Gastrocnemius medialis (tissue), 4 donors: Measurements from ENCODE around the gene CD22. TPM values are rescaled to one million over a fixed set of nuclear protein-coding genes. Genes with fewer than 3 reads are reported as not detected.

ENCODE experiments used
- ATAC-seq, 2 donors: fragments of 150-250 bp; one replicate each; pipeline ENCODE4 v1.9.1; 2016
- DNase-seq, 2 donors: peaks; one replicate each; pipeline ENCODE4 v3.0.0-alpha.2; 2019
- H3K27ac ChIP-seq, 4 donors: fragments of 200-600 bp; sonication (generic); 1 replicate in 1 of 4; 2 replicates in 3 of 4; pipeline ENCODE4 v1.5.1; 2016 to 2018; ENCODE audit warnings: mild to moderate bottlenecking in 2 of 4, moderate library complexity in 1 of 4
- H3K27me3 ChIP-seq, 3 donors: fragments of 200-600 bp; sonication (generic) in 2 of 3; 1 replicate in 1 of 3; 2 replicates in 2 of 3; pipeline versions ENCODE4 v1.5.1 to v1.6.0; 2016 to 2019; ENCODE audit warnings: mild to moderate bottlenecking in 1 of 3, moderate library complexity in 1 of 3
- H3K36me3 ChIP-seq, 2 donors: fragments of 200-600 bp; sonication (generic) in 1 of 2; one replicate each; pipeline ENCODE4 v1.5.1; 2017 to 2018
- H3K4me1 ChIP-seq, 2 donors: fragments of 200-600 bp; sonication (generic) in 1 of 2; one replicate each; pipeline ENCODE4 v1.5.1; 2016 to 2017; ENCODE audit warnings: mild to moderate bottlenecking in 2 of 2
- H3K4me3 ChIP-seq, 4 donors: fragments of 200-600 bp; sonication (generic) in 3 of 4; 1 replicate in 1 of 4; 2 replicates in 3 of 4; pipeline ENCODE4 v1.5.1; 2016 to 2019; ENCODE audit warnings: mild to moderate bottlenecking in 2 of 4
- H3K9me3 ChIP-seq, 3 donors: fragments of 200-600 bp; sonication (generic) in 2 of 3; 1 replicate in 1 of 3; 2 replicates in 2 of 3; pipeline ENCODE4 v1.5.1; 2016 to 2019
- POLR2A ChIP-seq, 2 donors: fragments of 450-650 bp; IDR thresholded peaks; one replicate each; pipeline ENCODE4 v1.6.1; 2017; ENCODE audit warnings: antibody characterized with exemption in 2 of 2, mild to moderate bottlenecking in 2 of 2, moderate library complexity in 2 of 2
- in situ Hi-C, 4 donors: fragments of 200-750 bp; cut with MboI; loops; one replicate each; pipeline versions ENCODE4 v1.15.0 to v1.8.0; 2017; ENCODE audit warnings: low sequenced_read_pairs in 4 of 4
- intact Hi-C: fragments of 100-400 bp; cut with DNase I; formaldehyde crosslinking; loops from one replicate; pipeline ENCODE4 v1.15.1; 2023; ENCODE audit warnings: low total_unique reads
- total RNA-seq, 4 donors: library from RNA; depleted of rRNA; stranded (reverse); fragments of >200 nt; gene quantifications; one replicate each; pipeline versions ENCODE4 v1.1.0 to v1.2.3, GENCODE V29; 2016
- TF ChIP-seq, protein P1 (sequence below), 5 experiments: fragments of 450-650 bp in 3 of 5; fragments of 200-600 bp in 2 of 5; sonication (generic) in 2 of 5; IDR thresholded peaks in 4 of 5; conservative IDR thresholded peaks in 1 of 5; 1 replicate in 4 of 5; 2 replicates in 1 of 5; pipeline ENCODE4 v1.5.1; 2016 to 2019; ENCODE audit warnings: antibody characterized with exemption in 5 of 5, mild to moderate bottlenecking in 3 of 5, moderate library complexity in 3 of 5

Gene CD22
- total RNA-seq, 4 donors from 2014 or later: 0.59 TPM; not detected in 3

DNA sequence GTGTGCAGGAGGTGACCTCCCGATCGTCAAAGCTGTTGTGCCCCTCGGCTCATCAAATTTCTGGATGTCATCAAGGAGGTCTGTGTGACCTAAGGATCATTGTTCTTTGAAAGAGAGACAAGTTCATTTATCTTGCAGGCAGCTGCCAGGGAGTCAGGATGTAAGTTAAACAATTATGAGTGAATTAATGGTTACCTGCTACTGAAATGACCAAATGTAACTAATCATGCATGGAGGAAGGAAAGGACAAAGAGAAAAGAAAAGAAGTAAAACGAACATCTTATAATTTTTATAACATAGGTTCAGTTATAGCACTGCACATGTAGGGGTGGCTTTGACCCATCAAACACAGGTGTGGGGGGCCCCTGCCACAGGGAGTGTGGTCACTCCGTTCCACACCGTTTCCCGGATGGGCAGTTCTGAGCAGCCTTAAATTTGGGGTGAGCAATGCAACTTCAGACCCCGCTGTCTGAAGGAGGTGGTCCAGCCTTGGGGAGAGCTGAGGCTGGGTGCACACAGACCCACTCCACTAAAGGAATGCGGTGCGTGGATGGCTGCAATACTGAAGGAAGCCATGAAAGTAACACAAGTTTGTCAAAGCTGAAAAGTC lies 5.3 kb downstream of the CD22 start:
- TF ChIP-seq POLR2A (IDR thresholded peaks at IDR 0.05): no peak
- TF ChIP-seq, protein P1, sequence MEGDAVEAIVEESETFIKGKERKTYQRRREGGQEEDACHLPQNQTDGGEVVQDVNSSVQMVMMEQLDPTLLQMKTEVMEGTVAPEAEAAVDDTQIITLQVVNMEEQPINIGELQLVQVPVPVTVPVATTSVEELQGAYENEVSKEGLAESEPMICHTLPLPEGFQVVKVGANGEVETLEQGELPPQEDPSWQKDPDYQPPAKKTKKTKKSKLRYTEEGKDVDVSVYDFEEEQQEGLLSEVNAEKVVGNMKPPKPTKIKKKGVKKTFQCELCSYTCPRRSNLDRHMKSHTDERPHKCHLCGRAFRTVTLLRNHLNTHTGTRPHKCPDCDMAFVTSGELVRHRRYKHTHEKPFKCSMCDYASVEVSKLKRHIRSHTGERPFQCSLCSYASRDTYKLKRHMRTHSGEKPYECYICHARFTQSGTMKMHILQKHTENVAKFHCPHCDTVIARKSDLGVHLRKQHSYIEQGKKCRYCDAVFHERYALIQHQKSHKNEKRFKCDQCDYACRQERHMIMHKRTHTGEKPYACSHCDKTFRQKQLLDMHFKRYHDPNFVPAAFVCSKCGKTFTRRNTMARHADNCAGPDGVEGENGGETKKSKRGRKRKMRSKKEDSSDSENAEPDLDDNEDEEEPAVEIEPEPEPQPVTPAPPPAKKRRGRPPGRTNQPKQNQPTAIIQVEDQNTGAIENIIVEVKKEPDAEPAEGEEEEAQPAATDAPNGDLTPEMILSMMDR (IDR thresholded peaks at IDR 0.05 in 4 of 5, conservative IDR thresholded peaks at IDR 0.05 in 1 of 5): no peak
- no peak for DNase-seq
- no peak for ATAC-seq
- Histone ChIP-seq H3K4me3 (no peak overlapping the region), H3K27ac (no peak overlapping the region), H3K36me3 (no peaks in the 10 kb centered on the region), H3K9me3 (no peaks in the 10 kb centered on the region), H3K4me1 (no peaks in the 10 kb centered on the region), H3K27me3 (peaks cover 5 to 9% (median 7%) of the 10 kb centered on the region in 3 donors)
- in situ Hi-C loops (no loop called here), intact Hi-C loops (no loop called here)

DNA sequence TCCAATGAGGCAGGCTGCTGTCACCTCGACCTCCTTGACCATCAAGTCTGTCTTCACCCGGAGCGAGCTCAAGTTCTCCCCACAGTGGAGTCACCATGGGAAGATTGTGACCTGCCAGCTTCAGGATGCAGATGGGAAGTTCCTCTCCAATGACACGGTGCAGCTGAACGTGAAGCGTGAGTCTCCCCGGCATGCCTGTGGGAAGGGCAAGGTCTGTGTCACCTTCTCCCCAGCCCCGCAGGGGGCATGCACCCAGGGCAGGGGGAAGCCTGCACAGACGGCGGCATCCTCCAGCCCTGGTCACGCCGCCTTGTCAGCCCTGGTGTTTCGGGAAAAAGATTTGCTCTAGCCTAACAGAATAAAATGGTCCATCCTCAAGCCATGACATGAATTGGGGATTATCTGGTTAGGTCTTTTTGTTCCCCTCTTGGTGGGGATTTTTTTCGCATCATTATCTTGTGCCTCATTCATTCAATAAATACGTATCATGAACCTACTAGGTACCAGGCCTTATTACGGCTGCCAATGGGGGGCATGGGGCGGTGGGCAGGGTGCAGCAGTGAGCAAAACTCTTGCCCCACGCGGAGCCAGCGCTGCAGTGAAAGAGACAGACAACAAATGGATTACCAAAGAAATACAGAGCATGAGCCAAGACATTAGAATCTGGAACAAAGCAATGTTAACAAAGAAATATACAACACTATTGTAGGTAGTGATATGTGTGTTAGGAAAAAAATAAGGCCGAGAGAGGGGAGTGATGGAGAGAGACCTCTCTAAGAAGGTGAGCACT lies 7.4 kb downstream of the CD22 start:
- no peaks in the 10 kb centered on the region for H3K4me1 ChIP-seq
- H3K9me3 ChIP-seq: no peaks in the 10 kb centered on the region
- in situ Hi-C loops: no loop called here
- H3K36me3 ChIP-seq: no peaks in the 10 kb centered on the region
- TF ChIP-seq, protein P1 (IDR thresholded peaks at IDR 0.05 in 4 of 5, conservative IDR thresholded peaks at IDR 0.05 in 1 of 5): no peak
- no peak for TF ChIP-seq POLR2A (IDR thresholded peaks at IDR 0.05)
- intact Hi-C loops: no loop called here
- H3K27ac ChIP-seq: no peak overlapping the region
- ATAC-seq (no peak), DNase-seq (no peak)
- no peak overlapping the region for H3K4me3 ChIP-seq
- H3K27me3 ChIP-seq: peaks cover 2 to 5% (median 3%) of the 10 kb centered on the region in 3 donors

DNA sequence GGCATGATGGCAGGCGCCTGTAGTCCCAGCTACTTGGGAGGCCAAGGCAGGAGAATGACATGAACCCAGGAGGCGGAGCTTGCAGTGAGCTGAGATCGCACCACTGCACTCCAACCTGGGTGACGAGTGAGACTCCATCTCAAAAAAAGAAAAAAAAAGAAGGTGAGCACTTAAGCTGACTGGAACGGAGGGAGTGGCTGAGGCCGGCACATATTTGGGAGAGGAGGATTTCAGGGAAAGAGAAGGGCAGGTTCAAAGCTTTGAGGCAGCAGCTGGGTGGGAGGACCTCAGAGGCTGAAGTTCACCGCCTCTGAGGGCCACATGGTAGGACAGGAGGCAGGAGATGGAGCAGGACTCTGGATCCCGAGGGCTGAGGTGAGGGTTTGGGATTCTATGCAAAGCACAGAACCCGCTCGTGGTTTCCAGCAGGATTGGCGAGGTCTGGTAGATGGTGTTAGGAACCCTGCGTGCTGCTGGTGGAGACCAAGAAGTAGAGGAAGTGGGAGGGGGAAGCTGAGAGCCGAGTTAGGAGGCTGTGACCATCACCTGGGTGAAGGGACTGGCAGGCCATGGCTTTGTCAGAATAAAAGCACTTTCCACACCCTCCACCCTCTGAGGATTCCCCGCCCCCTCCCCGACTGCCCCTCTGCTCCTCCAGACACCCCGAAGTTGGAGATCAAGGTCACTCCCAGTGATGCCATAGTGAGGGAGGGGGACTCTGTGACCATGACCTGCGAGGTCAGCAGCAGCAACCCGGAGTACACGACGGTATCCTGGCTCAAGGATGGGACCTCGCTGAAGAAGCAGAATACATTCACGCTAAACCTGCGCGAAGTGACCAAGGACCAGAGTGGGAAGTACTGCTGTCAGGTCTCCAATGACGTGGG lies 8.4 kb downstream of the CD22 start:
- Histone ChIP-seq H3K27ac (no peak overlapping the region), H3K27me3 (peaks cover 0 to 2% (median 0%) of the 10 kb centered on the region in 3 donors), H3K36me3 (no peaks in the 10 kb centered on the region), H3K9me3 (no peaks in the 10 kb centered on the region), H3K4me3 (no peak overlapping the region), H3K4me1 (no peaks in the 10 kb centered on the region)
- intact Hi-C loops: no loop called here
- in situ Hi-C loops: no loop called here
- TF ChIP-seq, protein P1 (IDR thresholded peaks at IDR 0.05 in 4 of 5, conservative IDR thresholded peaks at IDR 0.05 in 1 of 5): no peak
- TF ChIP-seq POLR2A (IDR thresholded peaks at IDR 0.05): no peak
- DNase-seq (no peak), ATAC-seq (no peak)

DNA sequence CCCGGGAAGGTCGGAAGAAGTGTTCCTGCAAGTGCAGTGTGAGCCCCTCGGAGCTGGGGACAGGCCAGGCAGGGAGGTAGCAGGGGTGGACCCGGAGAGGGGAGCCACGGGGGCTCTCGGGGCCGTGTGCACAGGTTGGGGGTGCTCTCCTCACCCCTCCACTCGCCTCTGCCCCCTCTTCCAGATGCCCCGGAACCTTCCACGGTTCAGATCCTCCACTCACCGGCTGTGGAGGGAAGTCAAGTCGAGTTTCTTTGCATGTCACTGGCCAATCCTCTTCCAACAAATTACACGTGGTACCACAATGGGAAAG lies 9.0 kb downstream of the CD22 start:
- Histone ChIP-seq H3K36me3 (no peaks in the 10 kb centered on the region), H3K27ac (no peak overlapping the region), H3K4me1 (no peaks in the 10 kb centered on the region), H3K27me3 (peaks cover 0 to 2% (median 0%) of the 10 kb centered on the region in 3 donors), H3K4me3 (no peak overlapping the region), H3K9me3 (no peaks in the 10 kb centered on the region)
- ATAC-seq (no peak), DNase-seq (no peak)
- intact Hi-C loops: no loop called here
- in situ Hi-C loops: no loop called here
- TF ChIP-seq, protein P1 (IDR thresholded peaks at IDR 0.05 in 4 of 5, conservative IDR thresholded peaks at IDR 0.05 in 1 of 5): no peak
- no peak for TF ChIP-seq POLR2A (IDR thresholded peaks at IDR 0.05)
